GM23338 (cell line): ENCODE results near the gene PCK2. TPM values are rescaled to one million over a fixed set of nuclear protein-coding genes. Genes with fewer than 3 reads are reported as not detected.
A peak's percentile ranks its signal among the peaks of the same experiment; 100 is the strongest.

Experiments used
- ATAC-seq: fragments of 200-7000 bp; cut with Tn5 transposase; 3 replicates; pipeline ENCODE4 v1.9.1; 2020
- DNase-seq: peaks from one replicate; pipeline ENCODE4 v3.0.0-alpha.2; 2015; ENCODE audit warnings: low spot score
- H2AFZ ChIP-seq: fragments of 200-600 bp; sonication (generic); 2 replicates; pipeline ENCODE4 v1.8.0; 2016; ENCODE audit warnings: antibody characterized with exemption, mild to moderate bottlenecking, moderate library complexity
- H3F3A ChIP-seq: fragments of 200-600 bp; sonication (generic); replicated peaks from 2 replicates; pipeline ENCODE4 v1.8.0; 2017; ENCODE audit warnings: antibody characterized with exemption, mixed run types, low read depth
- H3K27ac ChIP-seq: fragments of 200-600 bp; sonication (generic); 2 replicates; pipeline ENCODE4 v1.6.1; 2016; ENCODE audit warnings: low read depth
- H3K27me3 ChIP-seq: fragments of 200-600 bp; sonication (generic); 2 replicates; pipeline ENCODE4 v1.8.0; 2016; ENCODE audit warnings: mild to moderate bottlenecking, mixed run types, moderate library complexity; ENCODE audit not compliant: insufficient read depth
- H3K36me3 ChIP-seq: fragments of 200-600 bp; sonication (generic); 2 replicates; pipeline ENCODE4 v1.8.0; 2016; ENCODE audit warnings: mild to moderate bottlenecking; ENCODE audit not compliant: insufficient read depth
- H3K4me1 ChIP-seq: fragments of 200-600 bp; sonication (generic); 2 replicates; pipeline ENCODE4 v1.8.0; 2016; ENCODE audit warnings: mild to moderate bottlenecking, moderate library complexity; ENCODE audit not compliant: insufficient read depth
- H3K4me2 ChIP-seq: fragments of 200-600 bp; sonication (generic); 2 replicates; pipeline ENCODE4 v1.7.1; 2017; ENCODE audit warnings: mixed run types
- H3K4me3 ChIP-seq: fragments of 200-600 bp; sonication (generic); 2 replicates; pipeline ENCODE4 v1.6.1; 2016; ENCODE audit warnings: mixed run types
- H3K79me2 ChIP-seq: fragments of 200-600 bp; sonication (generic); replicated peaks from 2 replicates; pipeline ENCODE4 v1.8.0; 2017; ENCODE audit warnings: mild to moderate bottlenecking; ENCODE audit not compliant: insufficient read depth
- H3K9me2 ChIP-seq: fragments of 200-600 bp; sonication (generic); 2 replicates; pipeline ENCODE4 v1.8.0; 2017; ENCODE audit not compliant: insufficient read depth
- H4K20me1 ChIP-seq: fragments of 200-600 bp; sonication (generic); replicated peaks from 2 replicates; pipeline ENCODE4 v1.8.0; 2017; ENCODE audit warnings: mild to moderate bottlenecking; ENCODE audit not compliant: insufficient read depth
- H3K27ac Mint-ChIP-seq: 2 replicates; pipeline ENCODE4 v1.8.0; 2020; ENCODE audit warnings: inconsistent platforms, mild to moderate bottlenecking, moderate library complexity, mixed read lengths
- H3K27me3 Mint-ChIP-seq: 3 replicates; pipeline ENCODE4 v1.8.0; 2022; ENCODE audit warnings: low read depth, mild to moderate bottlenecking, moderate library complexity, mixed read lengths, inconsistent platforms; ENCODE audit not compliant: insufficient read depth, poor library complexity
- H3K36me3 Mint-ChIP-seq: 3 replicates; pipeline ENCODE4 v1.8.0; 2021; ENCODE audit warnings: low read depth, mild to moderate bottlenecking, inconsistent platforms, moderate library complexity, mixed read lengths
- H3K4me1 Mint-ChIP-seq: 3 replicates; pipeline ENCODE4 v1.8.0; 2020; ENCODE audit warnings: mild to moderate bottlenecking, inconsistent platforms, mixed read lengths
- H3K4me3 Mint-ChIP-seq: 3 replicates; pipeline ENCODE4 v1.8.0; 2021; ENCODE audit warnings: moderate library complexity, mild to moderate bottlenecking, inconsistent platforms, mixed read lengths
- H3K9me3 Mint-ChIP-seq: 3 replicates; pipeline ENCODE4 v1.8.0; 2020; ENCODE audit warnings: moderate library complexity, mild to moderate bottlenecking, inconsistent platforms, mixed read lengths
- CREB1 ChIP-seq: fragments of 250-450 bp; sonication (Bioruptor Pico); IDR thresholded peaks from 2 replicates; pipeline ENCODE4 v1.5.0; 2020; ENCODE audit warnings: low read depth, mild to moderate bottlenecking, moderate library complexity
- ETS1 ChIP-seq: IDR thresholded peaks from 2 replicates; pipeline ENCODE4 v1.6.1; 2016; ENCODE audit warnings: antibody characterized with exemption
- EZH2phosphoT487 ChIP-seq: fragments of 200-600 bp; sonication (generic); IDR thresholded peaks from one replicate; pipeline ENCODE4 v1.8.1; 2018; ENCODE audit warnings: antibody characterized with exemption; ENCODE audit not compliant: unreplicated experiment
- JUNB ChIP-seq: IDR thresholded peaks from one replicate; pipeline ENCODE4 v1.6.1; 2016; ENCODE audit warnings: antibody characterized with exemption; ENCODE audit not compliant: unreplicated experiment
- NANOG ChIP-seq: IDR thresholded peaks from 2 replicates; pipeline ENCODE4 v1.6.1; 2016; ENCODE audit warnings: antibody characterized with exemption, borderline replicate concordance
- POLR2AphosphoS5 ChIP-seq: IDR thresholded peaks from 2 replicates; pipeline ENCODE4 v1.6.1; 2016; ENCODE audit warnings: antibody characterized with exemption, low read depth
- REST ChIP-seq: IDR thresholded peaks from one replicate; pipeline ENCODE4 v1.6.1; 2018; ENCODE audit warnings: antibody characterized with exemption; ENCODE audit not compliant: unreplicated experiment
- STAT1 ChIP-seq: IDR thresholded peaks from one replicate; pipeline ENCODE4 v1.6.1; 2016; ENCODE audit warnings: antibody characterized with exemption; ENCODE audit not compliant: unreplicated experiment
- ZNF114 ChIP-seq: fragments of 250-450 bp; sonication (Bioruptor Pico); IDR thresholded peaks from 2 replicates; pipeline ENCODE4 v1.5.0; 2020; ENCODE audit warnings: mild to moderate bottlenecking, moderate library complexity
- ZNF331 ChIP-seq: fragments of 250-450 bp; sonication (Bioruptor Pico); IDR thresholded peaks from 2 replicates; pipeline ENCODE4 v1.5.0; 2020; ENCODE audit warnings: low read depth, mild to moderate bottlenecking, moderate library complexity
- ZNF462 ChIP-seq: fragments of 250-450 bp; sonication (Bioruptor Pico); IDR thresholded peaks from 2 replicates; pipeline ENCODE4 v1.5.0; 2020; ENCODE audit warnings: mild to moderate bottlenecking, moderate library complexity
- long read RNA-seq: library from polyadenylated mRNA; unstranded; transcript quantifications from one replicate; pipeline ENCODE4 v2.0.0, GENCODE V29; 2020; ENCODE audit not compliant: unreplicated experiment
- polyA plus RNA-seq: library from polyadenylated mRNA; unstranded; fragments of >200 nt; fragmentation: Nextera tagmentation; extraction: Ambion mirVana; gene quantifications from 2 replicates; pipeline ENCODE4 v1.2.1, GENCODE V29; 2016
- total RNA-seq: library from RNA; depleted of rRNA; stranded (reverse); fragments of >200 nt; shearing (Covaris generic); gene quantifications from 2 replicates; pipeline ENCODE4 v1.2.3, GENCODE V29; 2014; rRNA removed
- TF ChIP-seq, protein P1 (sequence below), 2 experiments: fragments of 200-600 bp in 1 of 2; sonication (generic) in 1 of 2; conservative IDR thresholded peaks; 2 replicates each; pipeline versions ENCODE4 v1.5.1 to v1.6.1; 2016 to 2017; ENCODE audit warnings: antibody characterized with exemption in 2 of 2, low read depth in 2 of 2, mild to moderate bottlenecking in 2 of 2, moderate library complexity in 1 of 2

Gene PCK2
- total RNA-seq (103 and 112 TPM in 2 replicates), polyA plus RNA-seq (53.5 and 57.9 TPM in 2 replicates)
- long read RNA-seq, transcript PCK2-201 (10 exons, 2,357 nt): major isoform, 117 of 181 reads
- long read RNA-seq, partial matches to known transcripts: 20 of 181 reads
- long read RNA-seq, other reads (novel, unspliced or antisense): 39 of 181 reads

DNA sequence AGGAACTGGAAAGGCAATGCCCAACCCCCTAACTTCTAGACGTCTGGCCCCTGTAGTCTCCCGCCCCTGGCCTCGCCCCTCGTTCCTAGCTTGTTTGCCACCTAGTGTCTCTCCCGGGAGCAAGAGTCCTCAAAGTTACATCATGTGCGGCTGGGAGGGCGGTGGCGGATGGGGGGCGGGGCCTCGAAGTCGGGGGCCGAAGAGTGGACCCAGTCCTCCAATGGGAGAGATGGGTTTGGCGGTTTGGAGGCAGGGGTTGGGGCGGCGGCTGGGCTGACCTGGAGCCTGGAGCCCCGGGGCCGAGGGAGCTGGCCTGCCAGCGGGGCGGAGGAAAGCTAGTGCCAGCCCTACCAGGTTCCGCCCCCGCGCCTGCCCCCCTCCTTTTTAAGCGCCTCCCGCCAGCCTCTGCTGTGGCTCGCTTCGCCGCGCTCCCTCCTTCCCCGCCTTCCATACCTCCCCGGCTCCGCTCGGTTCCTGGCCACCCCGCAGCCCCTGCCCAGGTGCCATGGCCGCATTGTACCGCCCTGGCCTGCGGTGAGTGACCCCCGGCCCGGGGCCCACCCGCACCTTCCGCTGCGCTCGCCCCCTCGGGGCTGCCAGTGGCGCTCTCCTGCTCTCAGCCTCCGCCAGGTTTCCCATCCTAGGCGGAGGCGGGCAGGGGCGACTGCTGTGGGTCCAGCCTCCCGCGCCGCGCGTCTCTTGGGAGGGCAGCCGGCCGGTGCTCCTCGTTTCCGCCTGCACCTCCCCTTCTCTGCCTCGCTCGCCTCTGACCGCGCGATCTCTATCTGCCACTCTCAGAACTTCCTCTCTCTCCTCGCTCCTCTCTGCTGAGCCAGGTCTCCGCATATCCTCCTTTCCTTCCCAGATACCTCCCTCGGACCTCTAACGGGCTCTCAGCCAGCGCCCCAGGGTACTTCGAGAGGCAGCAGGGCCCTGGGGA lies at the start of gene PCK2:
Gene PCK2, plus strand, starts transcription at position 411 of the 940 bp plus-strand sequence. Its CDS starts 95 bp downstream, at position 506.
- H3K4me3 ChIP-seq: peak within 1 kb of the TSS; percentile 100
- H2AFZ ChIP-seq: peak within 1 kb of the TSS; percentile 23; the same call in 1 of the 2 replicates
- peaks cover 18% of the 10 kb centered on the region for H3K4me1 ChIP-seq
- H4K20me1 ChIP-seq: peaks cover 5% of the 10 kb centered on the region; the same call in 1 of the 2 replicates
- H3K9me2 ChIP-seq: peaks cover 8% of the 10 kb centered on the region
- peaks cover 51% of the 10 kb centered on the region for H3K36me3 Mint-ChIP-seq
- peak within 1 kb of the TSS; percentile 100 for H3K4me2 ChIP-seq
- DNase-seq: peak; percentile 98
- H3K27me3 ChIP-seq: no peaks in the 10 kb centered on the region
- H3K4me1 Mint-ChIP-seq: peaks cover 38% of the 10 kb centered on the region
- H3K79me2 ChIP-seq: peaks cover 22% of the 10 kb centered on the region
- peak within 1 kb of the TSS; percentile 100 for H3K4me3 Mint-ChIP-seq
- peaks cover 3% of the 10 kb centered on the region; the same call in 2 of the 3 replicates for H3K9me3 Mint-ChIP-seq
- H3K36me3 ChIP-seq: no peaks in the 10 kb centered on the region
- peaks cover 15% of the 10 kb centered on the region for H3F3A ChIP-seq
- peak; percentile 89 for ATAC-seq
- peak within 1 kb of the TSS; percentile 100 for H3K27ac Mint-ChIP-seq
- peaks cover 24% of the 10 kb centered on the region for H3K27me3 Mint-ChIP-seq
- peak within 1 kb of the TSS; percentile 99 for H3K27ac ChIP-seq
- TF ChIP-seq REST (no peak), ZNF114 (CRISPR knock-in tag) (no peak), ZNF331 (CRISPR knock-in tag) (no peak), NANOG (no peak), STAT1 (no peak), CREB1 (CRISPR knock-in tag) (peak; percentile 42; the same call in 1 of the 2 replicates), ZNF462 (CRISPR knock-in tag) (no peak), ETS1 (no peak), JUNB (no peak), EZH2phosphoT487 (no peak), POLR2AphosphoS5 (peak; percentile 98)
- TF ChIP-seq, protein P1, sequence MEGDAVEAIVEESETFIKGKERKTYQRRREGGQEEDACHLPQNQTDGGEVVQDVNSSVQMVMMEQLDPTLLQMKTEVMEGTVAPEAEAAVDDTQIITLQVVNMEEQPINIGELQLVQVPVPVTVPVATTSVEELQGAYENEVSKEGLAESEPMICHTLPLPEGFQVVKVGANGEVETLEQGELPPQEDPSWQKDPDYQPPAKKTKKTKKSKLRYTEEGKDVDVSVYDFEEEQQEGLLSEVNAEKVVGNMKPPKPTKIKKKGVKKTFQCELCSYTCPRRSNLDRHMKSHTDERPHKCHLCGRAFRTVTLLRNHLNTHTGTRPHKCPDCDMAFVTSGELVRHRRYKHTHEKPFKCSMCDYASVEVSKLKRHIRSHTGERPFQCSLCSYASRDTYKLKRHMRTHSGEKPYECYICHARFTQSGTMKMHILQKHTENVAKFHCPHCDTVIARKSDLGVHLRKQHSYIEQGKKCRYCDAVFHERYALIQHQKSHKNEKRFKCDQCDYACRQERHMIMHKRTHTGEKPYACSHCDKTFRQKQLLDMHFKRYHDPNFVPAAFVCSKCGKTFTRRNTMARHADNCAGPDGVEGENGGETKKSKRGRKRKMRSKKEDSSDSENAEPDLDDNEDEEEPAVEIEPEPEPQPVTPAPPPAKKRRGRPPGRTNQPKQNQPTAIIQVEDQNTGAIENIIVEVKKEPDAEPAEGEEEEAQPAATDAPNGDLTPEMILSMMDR (conservative IDR thresholded peaks at IDR 0.05; ENCODE audit: low read depth in 2 of 2): no peak
